ENCODE measurements around the gene CEACAM3.

CEACAM3 gene

GRCh38 chr19:41793414-41793727, 3.0 kb upstream of the CEACAM3 start:
- DNase-seq = no peak

- DNase-seq = peak; percentile 72
These were observed 1.3 kb upstream of the CEACAM3 start for GRCh38 chr19:41795031-41795461.

GRCh38 chr19:41796901-41797300, 514 bp downstream of the CEACAM3 start:
- no peak for DNase-seq

GRCh38 chr19:41799444-41800000, 3.1 kb downstream of the CEACAM3 start:
- DNase-seq = no peak

- DNase-seq = no peak
These were observed 4.6 kb downstream of the CEACAM3 start for GRCh38 chr19:41801031-41801430.

- no peak for DNase-seq
These were observed 5.4 kb downstream of the CEACAM3 start for GRCh38 chr19:41801792-41802211.

GRCh38 chr19:41802770-41803169, 6.4 kb downstream of the CEACAM3 start:
- DNase-seq = no peak

- DNase-seq = no peak
These were observed 7.9 kb downstream of the CEACAM3 start for GRCh38 chr19:41804336-41804735.

GRCh38 chr19:41807176-41807575, 10.8 kb downstream of the CEACAM3 start:
- DNase-seq = no peak

GRCh38 chr19:41808663-41809566, 12.5 kb downstream of the CEACAM3 start:
- DNase-seq = no peak

- no peak for DNase-seq
These were observed 13.9 kb downstream of the CEACAM3 start for GRCh38 chr19:41810301-41810700.

- DNase-seq = no peak
These were observed 14.6 kb downstream of the CEACAM3 start for GRCh38 chr19:41811036-41811435.

- DNase-seq = no peak
These were observed 15.6 kb downstream of the CEACAM3 start for GRCh38 chr19:41811981-41812380.

- DNase-seq = no peak
These were observed 17.5 kb downstream of the CEACAM3 start for GRCh38 chr19:41813911-41814310.

- DNase-seq = no peak
These were observed 18.9 kb downstream of the CEACAM3 start for GRCh38 chr19:41815301-41815700.

GRCh38 chr19:41816761-41817160, 20.4 kb downstream of the CEACAM3 start:
- no peak for DNase-seq

GRCh38 chr19:41821003-41821735, 24.8 kb downstream of the CEACAM3 start:
- peak; percentile 67 for DNase-seq

GRCh38 chr19:41837981-41838708, 41.8 kb downstream of the CEACAM3 start:
- no peak for DNase-seq

GRCh38 chr19:41839211-41839610, 42.8 kb downstream of the CEACAM3 start:
- DNase-seq = no peak

- DNase-seq = no peak
These were observed 47.0 kb downstream of the CEACAM3 start for GRCh38 chr19:41843371-41843770.

GRCh38 chr19:41844601-41845000, 48.2 kb downstream of the CEACAM3 start, which contains the start of gene LYPD4:
TSS of gene LYPD4 (minus strand) at chr19:41844683. CDS start at chr19:41839285, 5,398 bp downstream.
- DNase-seq = no peak

GRCh38 chr19:41845001-41845050, 48.4 kb downstream of the CEACAM3 start, which contains the start of gene DMRTC2:
TSS of gene DMRTC2 (plus strand) at chr19:41845042. CDS start at chr19:41847429, 2,387 bp downstream.
- no peak for DNase-seq

- DNase-seq = no peak
These were observed 48.7 kb downstream of the CEACAM3 start for GRCh38 chr19:41845051-41845590.

Measured in islet precursor cell (in vitro differentiated cells).